ENCODE results near the gene USH2A. TPM values are rescaled to one million over a fixed set of nuclear protein-coding genes. Genes with fewer than 3 reads are reported as not detected.

Gene USH2A
- total and polyA plus RNA-seq, 4 donors: 0.09 to 0.39 (median 0.15) TPM

DNA sequence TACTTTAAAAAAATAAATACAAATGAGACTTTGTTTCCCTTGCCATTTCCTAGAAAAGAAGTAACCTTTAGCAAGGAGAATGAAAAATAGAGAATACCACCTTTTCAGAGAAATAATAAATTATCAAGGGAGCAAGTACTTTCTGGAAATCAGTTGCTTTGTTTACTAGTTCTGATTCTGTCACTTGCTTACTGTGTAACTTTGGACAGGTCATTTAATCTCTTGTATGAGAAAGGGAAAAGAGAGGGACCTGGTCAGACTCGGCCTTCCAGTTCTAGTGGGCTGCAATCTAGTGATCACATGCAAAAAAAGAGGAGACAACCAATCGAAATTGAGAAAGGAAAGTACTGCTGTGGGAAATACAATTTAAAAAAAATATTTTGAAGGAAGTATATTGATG, 822.0 kb downstream of the USH2A start:
- Histone ChIP-seq H3K27me3 (ENCODE audit: control insufficient read depth, insufficient read depth, low read length) (no peaks in the 10 kb centered on the region), H3K4me3 (ENCODE audit: low read depth, low read length) (no peak overlapping the region), H3K27ac (ENCODE audit: low read depth, low read length) (no peak overlapping the region), H3K9me3 (ENCODE audit: control insufficient read depth, insufficient read depth, low read length) (no peaks in the 10 kb centered on the region), H3K4me1 (ENCODE audit: control insufficient read depth, insufficient read depth, low read length) (no peaks in the 10 kb centered on the region), H3K36me3 (ENCODE audit: control insufficient read depth, insufficient read depth, low read length) (no peaks in the 10 kb centered on the region)
- WGBS (ENCODE audit: insufficient coverage): no CpG with 5 or more reads among the region's 2 CpGs
- DNase-seq (ENCODE audit: low read depth in 4 of 6, low spot score in 6 of 6): no peak

- 100% methylated on average over 4 of the region's 10 CpGs for WGBS (ENCODE audit: insufficient coverage)
- H3K4me1 ChIP-seq (ENCODE audit: control insufficient read depth, insufficient read depth, low read length): no peaks in the 10 kb centered on the region
- DNase-seq (ENCODE audit: low read depth in 4 of 6, low spot score in 6 of 6): no peak
Measured at GRCh38 chr1:215600867-215601266, 822.4 kb downstream of the USH2A start.

DNA sequence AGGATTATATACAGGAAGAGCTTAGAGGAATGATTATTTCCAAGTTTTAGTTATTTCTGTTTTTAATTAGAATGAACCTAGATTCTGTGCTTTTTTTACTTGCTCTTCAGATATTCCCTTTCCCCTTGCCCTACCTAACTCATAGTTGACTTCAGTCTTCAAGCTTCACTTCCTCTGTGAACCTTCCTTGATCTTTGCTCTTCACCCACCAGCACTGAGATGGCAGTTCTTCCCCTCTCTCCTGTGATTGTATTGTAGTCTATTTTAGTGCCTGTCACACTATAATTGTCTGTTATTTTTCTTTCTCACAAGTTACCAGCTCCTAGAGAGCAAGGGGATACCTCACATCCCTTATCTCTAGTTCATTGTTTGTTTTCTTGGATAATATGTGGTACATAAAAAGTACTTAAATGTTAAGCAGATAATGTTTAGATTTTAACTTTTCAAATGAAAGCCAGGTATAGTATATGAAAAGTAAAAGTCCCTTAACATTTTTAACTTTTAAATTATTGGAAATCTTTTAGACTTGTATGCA, 822.9 kb downstream of the USH2A start:
- DNase-seq (ENCODE audit: low read depth in 4 of 6, low spot score in 6 of 6): no peak
- H3K4me1 ChIP-seq (ENCODE audit: control insufficient read depth, insufficient read depth, low read length): no peaks in the 10 kb centered on the region
- H3K36me3 ChIP-seq (ENCODE audit: control insufficient read depth, insufficient read depth, low read length): no peaks in the 10 kb centered on the region
- no peaks in the 10 kb centered on the region for H3K27me3 ChIP-seq (ENCODE audit: control insufficient read depth, insufficient read depth, low read length)
- no peak overlapping the region for H3K4me3 ChIP-seq (ENCODE audit: low read depth, low read length)
- no peak overlapping the region for H3K27ac ChIP-seq (ENCODE audit: low read depth, low read length)
- no peaks in the 10 kb centered on the region for H3K9me3 ChIP-seq (ENCODE audit: control insufficient read depth, insufficient read depth, low read length)

More at GRCh38 chr1:215600867-215601266, 822.4 kb downstream of the USH2A start:
- Histone ChIP-seq H3K4me3 (ENCODE audit: low read depth, low read length) (no peak overlapping the region), H3K27ac (ENCODE audit: low read depth, low read length) (no peak overlapping the region), H3K9me3 (ENCODE audit: control insufficient read depth, insufficient read depth, low read length) (no peaks in the 10 kb centered on the region), H3K36me3 (ENCODE audit: control insufficient read depth, insufficient read depth, low read length) (no peaks in the 10 kb centered on the region), H3K27me3 (ENCODE audit: control insufficient read depth, insufficient read depth, low read length) (no peaks in the 10 kb centered on the region)

DNA sequence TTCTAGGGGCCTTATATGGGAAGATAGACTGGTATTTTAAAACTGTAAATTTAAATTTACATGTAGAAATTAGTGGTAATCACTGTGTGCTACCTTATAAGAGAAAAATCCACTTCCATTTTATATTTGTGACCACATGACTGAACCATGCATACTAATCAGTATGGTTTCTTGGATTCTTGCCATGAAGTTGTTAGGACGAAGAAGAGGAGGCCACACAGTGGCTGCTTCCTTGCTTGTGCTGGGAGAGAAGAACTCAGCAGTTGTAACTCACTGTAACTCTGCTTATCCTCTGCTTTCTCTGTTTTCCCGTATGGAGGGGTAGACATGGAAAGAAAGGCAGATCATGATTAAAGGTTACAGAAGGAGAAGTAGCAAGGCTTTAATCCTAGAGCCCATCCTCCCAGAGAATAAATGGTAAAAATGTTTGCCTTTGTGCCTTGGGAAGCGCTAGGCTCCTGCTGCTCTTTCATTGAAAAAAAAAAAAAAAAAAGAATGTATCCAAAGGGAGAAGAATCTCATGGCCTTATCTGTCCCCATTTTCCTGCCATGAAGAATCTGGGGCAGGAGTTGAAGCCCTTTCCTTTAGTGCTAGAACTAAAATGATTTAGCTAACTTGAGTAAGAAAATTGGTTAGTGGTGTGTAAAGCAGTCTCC, 823.7 kb downstream of the USH2A start:
- Histone ChIP-seq H3K27me3 (ENCODE audit: control insufficient read depth, insufficient read depth, low read length) (no peaks in the 10 kb centered on the region), H3K27ac (ENCODE audit: low read depth, low read length) (no peak overlapping the region), H3K9me3 (ENCODE audit: control insufficient read depth, insufficient read depth, low read length) (no peaks in the 10 kb centered on the region), H3K4me3 (ENCODE audit: low read depth, low read length) (no peak overlapping the region), H3K36me3 (ENCODE audit: control insufficient read depth, insufficient read depth, low read length) (no peaks in the 10 kb centered on the region), H3K4me1 (ENCODE audit: control insufficient read depth, insufficient read depth, low read length) (no peaks in the 10 kb centered on the region)
- WGBS (ENCODE audit: insufficient coverage): 0% methylated on average over 1 of the region's 3 CpGs
- DNase-seq (ENCODE audit: low read depth in 4 of 6, low spot score in 6 of 6): peak in 2 of 6 donors; percentile 40 to 49

DNA sequence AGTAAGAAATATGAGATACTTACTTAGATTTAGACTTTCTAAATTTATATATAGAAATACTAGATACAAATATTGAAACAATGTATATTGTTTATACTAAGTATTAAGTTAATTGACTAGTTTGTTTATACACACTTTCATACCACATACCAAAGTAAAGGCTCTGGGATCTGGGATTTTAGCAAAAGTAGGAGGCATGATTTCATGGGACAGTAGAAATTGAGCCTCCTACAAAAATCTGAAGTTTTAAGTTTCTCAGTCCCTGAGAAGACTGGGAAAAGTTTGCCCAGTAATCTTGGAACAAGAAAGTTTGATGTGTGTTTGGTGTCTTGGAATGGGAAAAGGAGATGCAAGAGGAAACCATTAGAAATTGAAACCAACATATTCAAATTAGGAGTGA, 825.3 kb downstream of the USH2A start:
- no peak overlapping the region for H3K4me3 ChIP-seq (ENCODE audit: low read depth, low read length)
- no peaks in the 10 kb centered on the region for H3K9me3 ChIP-seq (ENCODE audit: control insufficient read depth, insufficient read depth, low read length)
- no peak overlapping the region for H3K27ac ChIP-seq (ENCODE audit: low read depth, low read length)
- DNase-seq (ENCODE audit: low read depth in 4 of 6, low spot score in 6 of 6): no peak
- H3K27me3 ChIP-seq (ENCODE audit: control insufficient read depth, insufficient read depth, low read length): no peaks in the 10 kb centered on the region
- no peaks in the 10 kb centered on the region for H3K4me1 ChIP-seq (ENCODE audit: control insufficient read depth, insufficient read depth, low read length)
- H3K36me3 ChIP-seq (ENCODE audit: control insufficient read depth, insufficient read depth, low read length): no peaks in the 10 kb centered on the region

- WGBS (ENCODE audit: insufficient coverage): 92% methylated on average over 2 of the region's 2 CpGs
Measured at GRCh38 chr1:215595231-215595630, 828.0 kb downstream of the USH2A start.

GRCh38 chr1:215594640-215595039, 828.6 kb downstream of the USH2A start:
- Histone ChIP-seq H3K4me3 (ENCODE audit: low read depth, low read length) (no peak overlapping the region), H3K27me3 (ENCODE audit: control insufficient read depth, insufficient read depth, low read length) (no peaks in the 10 kb centered on the region), H3K27ac (ENCODE audit: low read depth, low read length) (no peak overlapping the region), H3K36me3 (ENCODE audit: control insufficient read depth, insufficient read depth, low read length) (peaks cover 3% of the 10 kb centered on the region), H3K9me3 (ENCODE audit: control insufficient read depth, insufficient read depth, low read length) (no peaks in the 10 kb centered on the region), H3K4me1 (ENCODE audit: control insufficient read depth, insufficient read depth, low read length) (no peaks in the 10 kb centered on the region)
- peak in 1 of 6 donors; percentile 9 for DNase-seq (ENCODE audit: low read depth in 4 of 6, low spot score in 6 of 6)
- no CpG with 5 or more reads among the region's 3 CpGs for WGBS (ENCODE audit: insufficient coverage)

More at GRCh38 chr1:215595231-215595630, 828.0 kb downstream of the USH2A start:
- Histone ChIP-seq H3K27me3 (ENCODE audit: control insufficient read depth, insufficient read depth, low read length) (no peaks in the 10 kb centered on the region), H3K4me1 (ENCODE audit: control insufficient read depth, insufficient read depth, low read length) (no peaks in the 10 kb centered on the region), H3K4me3 (ENCODE audit: low read depth, low read length) (no peak overlapping the region), H3K27ac (ENCODE audit: low read depth, low read length) (no peak overlapping the region), H3K9me3 (ENCODE audit: control insufficient read depth, insufficient read depth, low read length) (no peaks in the 10 kb centered on the region), H3K36me3 (ENCODE audit: control insufficient read depth, insufficient read depth, low read length) (peaks cover 3% of the 10 kb centered on the region)
- no peak for DNase-seq (ENCODE audit: low read depth in 4 of 6, low spot score in 6 of 6)

GRCh38 chr1:215590779-215591491, 832.3 kb downstream of the USH2A start:
- Histone ChIP-seq H3K27me3 (ENCODE audit: control insufficient read depth, insufficient read depth, low read length) (no peaks in the 10 kb centered on the region), H3K36me3 (ENCODE audit: control insufficient read depth, insufficient read depth, low read length) (peaks cover 3% of the 10 kb centered on the region), H3K4me1 (ENCODE audit: control insufficient read depth, insufficient read depth, low read length) (no peaks in the 10 kb centered on the region), H3K4me3 (ENCODE audit: low read depth, low read length) (no peak overlapping the region), H3K9me3 (ENCODE audit: control insufficient read depth, insufficient read depth, low read length) (no peaks in the 10 kb centered on the region), H3K27ac (ENCODE audit: low read depth, low read length) (no peak overlapping the region)
- no peak for DNase-seq (ENCODE audit: low read depth in 4 of 6, low spot score in 6 of 6)
- WGBS (ENCODE audit: insufficient coverage): 100% methylated on average over 3 of the region's 4 CpGs

GRCh38 chr1:215589650-215590435, 833.4 kb downstream of the USH2A start:
- no peak overlapping the region for H3K27ac ChIP-seq (ENCODE audit: low read depth, low read length)
- H3K4me3 ChIP-seq (ENCODE audit: low read depth, low read length): no peak overlapping the region
- H3K27me3 ChIP-seq (ENCODE audit: control insufficient read depth, insufficient read depth, low read length): no peaks in the 10 kb centered on the region
- no CpG with 5 or more reads among the region's 4 CpGs for WGBS (ENCODE audit: insufficient coverage)
- no peaks in the 10 kb centered on the region for H3K4me1 ChIP-seq (ENCODE audit: control insufficient read depth, insufficient read depth, low read length)
- H3K36me3 ChIP-seq (ENCODE audit: control insufficient read depth, insufficient read depth, low read length): peaks cover 3% of the 10 kb centered on the region
- H3K9me3 ChIP-seq (ENCODE audit: control insufficient read depth, insufficient read depth, low read length): no peaks in the 10 kb centered on the region
- DNase-seq (ENCODE audit: low read depth in 4 of 6, low spot score in 6 of 6): no peak
